T-helper 2 cell treated with Interferon-gamma antibody and Interleukin-4, amounts not matched to agents 100 ng/mL and 5 ng/mL, for 36 hours (primary cell): ENCODE measurements around the gene HEPACAM2. TPM values are rescaled to one million over a fixed set of nuclear protein-coding genes. Genes with fewer than 3 reads are reported as not detected.

Source experiments
- intact Hi-C: fragments of 100-400 bp; cut with micrococcal nuclease; formaldehyde crosslinking; loops from one replicate; pipeline ENCODE4 v1.15.1; 2023
- total RNA-seq: library from RNA; stranded (reverse); gene quantifications from 2 replicates; pipeline ENCODE4 v1.2.3, GENCODE V29; 2022

The HEPACAM2 gene
- total RNA-seq, 1 donor from 2014 or later: not detected

DNA sequence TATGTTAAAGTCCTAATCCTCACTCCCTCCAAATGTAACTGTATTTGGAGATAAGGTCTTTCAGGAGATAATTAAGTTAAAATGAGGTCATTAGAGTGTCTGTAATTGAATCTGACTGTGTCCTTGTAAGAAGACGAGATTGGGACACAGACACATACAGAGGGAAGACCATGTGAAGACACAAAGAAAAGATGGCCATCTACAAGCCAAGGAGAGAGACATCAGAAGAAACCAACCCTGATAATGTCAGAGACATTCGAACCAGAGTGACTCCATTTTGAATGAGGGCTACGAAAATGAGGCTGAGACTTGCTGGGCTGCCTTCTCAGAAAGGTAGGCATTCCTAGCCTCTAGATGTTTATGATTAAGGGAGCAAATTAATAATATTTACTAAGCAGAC lies 77.5 kb downstream of the HEPACAM2 start:
- intact Hi-C loops: loop anchor here (2.0 kb wide), 1 partner anchor 620 kb away; the partner anchor contains the start of genes PEX1 and RBM48

DNA sequence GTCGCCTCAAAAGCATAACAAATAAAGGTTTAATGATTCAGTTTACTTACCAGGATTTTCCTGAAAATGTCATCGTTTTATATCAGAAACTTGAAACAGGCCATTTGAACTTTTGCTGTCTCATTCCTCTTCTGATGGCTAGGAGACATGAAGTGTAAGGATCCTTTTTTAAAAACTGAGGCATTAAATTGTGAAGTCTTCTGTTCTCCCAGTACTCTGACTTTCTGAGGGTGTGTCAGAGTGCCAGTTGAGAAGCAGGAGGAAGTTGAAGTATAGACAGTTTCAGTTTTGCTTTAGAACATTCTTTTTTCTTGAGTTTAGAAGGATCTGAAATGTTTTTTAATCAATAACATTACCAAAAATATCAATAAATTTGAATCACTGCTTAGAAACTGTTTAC lies 78.1 kb downstream of the HEPACAM2 start, which contains the start of gene SAMD9L:
Gene SAMD9L (minus strand): TSS at position 242 of the 400 bp plus-strand sequence. CDS start 12,414 bp downstream, outside the sequence.
- intact Hi-C loops: loop anchor here (2.0 kb wide), 1 partner anchor 619 kb away; the partner anchor contains the start of genes PEX1 and RBM48

DNA sequence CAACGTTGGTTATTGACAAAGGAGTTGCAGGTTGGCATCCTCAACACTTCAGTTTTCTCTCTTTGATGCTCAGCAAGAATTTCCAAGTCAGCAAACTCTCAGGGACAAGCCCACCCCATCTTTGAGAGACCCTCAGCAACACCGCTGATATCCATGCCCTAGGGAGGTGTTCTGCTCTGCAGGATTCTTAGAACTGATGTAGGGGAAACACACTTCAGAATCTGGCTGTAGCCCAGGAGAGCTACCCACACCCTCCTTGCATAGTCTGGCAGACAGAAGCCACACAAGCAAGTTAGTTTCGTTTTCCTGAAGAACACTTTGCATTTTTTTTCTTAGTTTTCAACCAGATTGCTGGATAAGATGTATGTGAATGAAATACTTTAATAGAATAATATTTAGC lies 78.9 kb downstream of the HEPACAM2 start:
- intact Hi-C loops: loop anchor here (1.0 to 2.0 kb wide), 5 partner anchors 17 to 85 kb away; partner anchors contain the start of gene VPS50

DNA sequence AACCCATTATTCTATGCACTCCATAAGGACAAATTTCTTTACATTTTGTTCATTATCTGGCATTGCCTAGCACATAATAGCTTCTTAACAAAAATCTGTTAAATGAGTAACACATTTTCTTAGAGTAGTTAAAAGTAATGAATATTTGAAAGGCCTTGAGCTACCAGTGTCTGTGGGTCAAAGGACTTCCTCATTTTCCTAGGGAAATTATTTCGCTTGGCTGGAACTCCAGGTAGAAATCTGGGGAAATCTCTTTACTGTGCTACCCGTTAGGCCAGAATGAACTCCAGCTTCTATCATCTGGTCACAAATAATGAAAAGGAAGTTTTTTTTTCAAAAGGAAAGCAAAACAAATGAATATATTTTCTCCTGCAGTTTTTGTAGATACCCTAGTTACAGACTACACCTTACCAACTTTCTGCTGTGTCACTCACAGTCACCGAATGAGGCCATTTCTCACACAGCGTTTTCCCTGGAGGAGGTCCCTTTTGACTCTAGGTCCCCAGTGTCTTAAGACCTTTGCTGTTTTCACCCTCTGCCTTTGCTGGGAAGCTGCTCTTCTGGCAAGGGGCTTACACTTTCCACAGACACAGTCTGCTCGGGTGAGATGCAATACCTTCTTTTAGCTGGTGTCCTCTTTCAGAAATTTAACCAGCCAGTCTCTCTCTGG lies 79.7 kb downstream of the HEPACAM2 start:
- intact Hi-C loops: loop anchor here (1.0 to 2.0 kb wide), 5 partner anchors 18 to 86 kb away; partner anchors contain the start of gene VPS50

DNA sequence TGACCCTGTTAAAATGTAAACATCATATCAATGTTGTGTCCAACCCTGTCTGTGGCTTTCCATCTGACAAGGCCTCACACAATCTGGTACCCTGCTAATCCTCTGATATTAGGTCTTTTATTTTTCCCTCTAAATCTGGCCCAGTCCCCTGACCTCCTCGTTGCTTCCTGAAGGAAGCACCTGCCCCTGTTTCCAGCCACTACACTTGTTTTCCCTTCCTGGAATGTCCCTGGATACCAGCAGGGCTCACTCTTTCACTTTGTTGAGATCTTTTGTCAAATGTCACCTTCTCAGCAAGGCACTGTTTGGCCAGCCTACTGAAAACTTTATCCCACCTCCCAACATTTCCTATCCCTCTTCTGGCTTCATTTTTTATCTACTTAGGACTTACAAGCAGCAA lies 80.2 kb downstream of the HEPACAM2 start:
- intact Hi-C loops: loop anchor here (2.0 kb wide), 2 partner anchors 19 to 35 kb away; no protein-coding TSS in a partner anchor

DNA sequence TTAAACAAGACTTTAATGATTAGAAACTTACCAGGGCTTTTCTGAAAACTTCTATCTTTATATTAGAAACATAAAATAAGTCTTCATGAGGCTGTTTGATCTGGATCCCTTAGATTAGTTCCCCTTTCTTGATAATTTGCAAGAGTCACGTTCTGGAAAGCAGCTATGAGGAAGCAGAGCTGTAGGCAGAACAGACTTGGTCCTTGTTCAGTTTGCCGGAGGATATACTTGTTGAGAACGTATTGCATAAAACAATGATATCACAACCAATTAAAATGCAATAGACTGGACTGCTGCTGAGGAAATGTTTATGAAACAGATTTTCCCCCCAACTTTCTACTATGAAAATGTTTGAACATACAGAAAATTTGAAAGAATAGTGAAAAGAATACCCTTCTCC lies 80.9 kb downstream of the HEPACAM2 start:
- intact Hi-C loops: no loop called here

DNA sequence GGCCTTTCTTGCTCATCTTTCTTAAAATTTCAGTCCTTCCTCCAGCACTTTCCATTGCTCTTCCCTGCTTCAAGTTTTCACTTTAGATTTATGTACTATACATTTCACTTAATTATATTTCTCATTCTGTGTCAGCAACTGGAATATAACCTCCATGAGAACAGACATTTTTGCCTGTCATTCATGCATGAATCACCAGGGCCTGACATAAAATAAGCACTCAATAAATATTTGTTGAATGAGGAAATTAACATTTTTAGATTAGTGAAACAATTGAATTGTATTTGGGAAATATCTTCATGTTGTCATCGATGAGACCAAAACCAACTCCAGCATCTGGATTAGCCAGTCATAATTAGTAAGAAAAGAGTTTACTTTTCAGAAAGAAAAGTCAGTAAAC lies 84.1 kb downstream of the HEPACAM2 start:
- intact Hi-C loops: no loop called here

DNA sequence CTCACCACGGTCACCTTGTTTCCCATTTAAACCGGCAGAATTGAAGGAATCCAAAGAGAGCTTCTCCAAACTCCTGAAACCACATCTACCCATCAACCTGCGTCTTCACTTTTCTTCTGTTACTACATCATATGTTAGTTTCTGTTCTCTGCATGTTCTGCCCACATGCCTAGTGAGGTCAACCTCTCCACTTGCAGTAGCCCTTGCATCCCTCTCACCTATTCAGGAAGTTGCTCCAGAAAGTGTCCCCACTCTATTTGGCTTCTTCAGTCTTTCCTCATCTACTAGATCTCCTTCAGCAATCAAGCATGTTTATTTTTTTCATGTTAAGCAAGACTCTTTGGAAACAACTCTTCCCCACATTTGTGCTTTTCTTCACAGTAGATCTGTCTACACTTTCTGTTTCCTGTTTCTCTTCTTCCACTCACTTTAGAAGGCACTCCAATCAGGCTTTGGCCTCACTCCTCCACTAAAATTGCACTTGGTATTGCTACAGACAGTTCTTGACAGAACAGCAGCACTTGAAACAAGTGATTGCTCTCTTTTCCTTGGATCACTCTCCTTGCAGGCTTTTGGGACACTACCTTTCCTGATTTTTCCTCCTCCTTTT lies 85.6 kb downstream of the HEPACAM2 start:
- intact Hi-C loops: no loop called here

DNA sequence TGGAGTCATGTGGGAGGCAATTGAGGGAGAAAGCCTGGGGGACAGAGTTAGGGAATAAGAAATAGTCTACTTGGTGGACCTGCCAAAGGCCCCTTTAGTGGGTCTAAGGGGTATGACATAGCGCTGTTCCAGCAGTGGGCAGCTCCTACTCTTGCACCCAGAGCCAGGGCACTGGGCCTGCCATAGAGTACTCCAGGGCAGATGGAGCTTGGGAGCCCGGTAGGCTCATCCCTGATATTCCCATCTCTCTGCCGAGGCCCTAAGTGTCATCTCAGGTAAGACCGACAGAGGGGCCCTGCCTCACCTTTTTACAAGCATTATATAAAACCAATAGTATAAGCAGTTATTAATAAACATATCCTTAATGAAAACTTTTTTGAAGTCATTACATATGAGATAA lies 87.7 kb downstream of the HEPACAM2 start:
- intact Hi-C loops: no loop called here

Other genes starting within 250 kb of the HEPACAM2 start
- gene SAMD9, start 108.5 kb downstream of the HEPACAM2 start, total RNA-seq: 38.5 and 39.2 TPM in 2 replicates
- gene SAMD9L, start 78.1 kb downstream of the HEPACAM2 start, total RNA-seq: 96.4 and 102 TPM in 2 replicates
- gene VPS50, start 5.9 kb upstream of the HEPACAM2 start, total RNA-seq: 19.7 and 27.8 TPM in 2 replicates